K562 (cell line): ENCODE measurements around the gene ERAP2. TPM values are rescaled to one million over a fixed set of nuclear protein-coding genes. Genes with fewer than 3 reads are reported as not detected.
A peak's percentile ranks its signal among the peaks of the same experiment; 100 is the strongest.

Experiments
- BHLHE40 ChIP-seq: IDR thresholded peaks from 2 replicates; pipeline ENCODE4 v1.6.1; 2011; ENCODE audit warnings: low read length, improper control_type of control experiment
- CTCFL ChIP-seq: IDR thresholded peaks from 2 replicates; pipeline ENCODE4 v1.6.1; 2011; ENCODE audit warnings: borderline replicate concordance, low read depth, mild to moderate bottlenecking, moderate library complexity, low read length; ENCODE audit not compliant: insufficient read depth, poor library complexity, severe bottlenecking
- HDAC2 ChIP-seq: fragments of 450-650 bp; IDR thresholded peaks from 2 replicates; pipeline ENCODE4 v1.6.1; 2016; ENCODE audit warnings: mild to moderate bottlenecking
- JUN ChIP-seq, 2 experiments: sonication (generic) in 1 of 2; formaldehyde crosslinking in 1 of 2; IDR thresholded peaks; 2 replicates each; pipeline versions ENCODE4 v1.6.1 to v1.8.0; 2012 to 2022; ENCODE audit warnings: borderline replicate concordance in 2 of 2, mild to moderate bottlenecking in 2 of 2, improper control_type of control experiment in 1 of 2, low read depth in 1 of 2, low read length in 1 of 2, missing genetic modification reagents in 1 of 2
- MGA ChIP-seq: fragments of 450-650 bp; IDR thresholded peaks from 2 replicates; pipeline ENCODE4 v1.6.1; 2016; ENCODE audit warnings: mild to moderate bottlenecking, moderate library complexity
- NR2C2 ChIP-seq, 2 experiments: fragments of 200-800 bp in 1 of 2; sonication (Bioruptor generic) in 1 of 2; sonication (generic) in 1 of 2; formaldehyde crosslinking in 1 of 2; IDR thresholded peaks; 2 replicates each; pipeline versions ENCODE4 v1.6.1 to v1.8.0; 2016 to 2022; ENCODE audit warnings: mild to moderate bottlenecking in 1 of 2, missing compliant biosample characterization in 1 of 2, missing genetic modification characterization in 1 of 2, missing genetic modification reagents in 1 of 2
- POLR2H ChIP-seq: IDR thresholded peaks from 2 replicates; pipeline ENCODE4 v1.6.1; 2016; ENCODE audit warnings: missing genetic modification characterization, low read depth, mild to moderate bottlenecking, control low read depth, missing compliant biosample characterization, moderate library complexity
- SMAD3 ChIP-seq: fragments of 450-650 bp; formaldehyde crosslinking; conservative IDR thresholded peaks from 2 replicates; pipeline ENCODE4 v1.4.0; 2020; ENCODE audit warnings: mild to moderate bottlenecking
- ZNF79 ChIP-seq: fragments of 250-450 bp; sonication (Bioruptor Pico); IDR thresholded peaks from 2 replicates; pipeline ENCODE4 v1.4.0; 2020; ENCODE audit warnings: low read depth, mild to moderate bottlenecking, moderate library complexity
- polyA plus RNA-seq, 8 experiments: library from polyadenylated mRNA; depleted of rRNA in 4 of 8; stranded (reverse) in 5 of 8; unstranded in 3 of 8; fragments of >200 nt; fragmentation: Nextera tagmentation in 2 of 8; fragmentation: Illumina TruSeq in 1 of 8; extraction: Ambion mirVana in 2 of 8; extraction: Trizol in 1 of 8; gene quantifications; 2 replicates each; pipeline versions ENCODE4 v1.2.1 to v1.2.3, GENCODE V29; 2011 to 2014; ENCODE audit warnings: inconsistent platforms in 1 of 8, missing spikeins in 1 of 8
- total RNA-seq, 7 experiments: library from RNA; depleted of rRNA in 6 of 7; stranded (reverse); fragments of >200 nt in 6 of 7; fragmentation: Illumina TruSeq in 2 of 7; extraction: Trizol in 2 of 7; gene quantifications; 2 replicates each; pipeline versions ENCODE4 v1.2.1 to v1.2.3, GENCODE V29; 2011 to 2021; ENCODE audit warnings: low replicate concordance in 1 of 7
- TF ChIP-seq, protein P1 (sequence below): conservative IDR thresholded peaks from 2 replicates; pipeline ENCODE4 v1.6.1; 2011; ENCODE audit warnings: low read depth, mild to moderate bottlenecking, low read length; ENCODE audit not compliant: control insufficient read depth

ERAP2 gene
- total and polyA plus RNA-seq, 9 of the 15 experiments (the other 6 are each of a cell fraction or from before 2014, with no cell fraction given): 0.93 to 4.0 (median 2.1) TPM

DNA sequence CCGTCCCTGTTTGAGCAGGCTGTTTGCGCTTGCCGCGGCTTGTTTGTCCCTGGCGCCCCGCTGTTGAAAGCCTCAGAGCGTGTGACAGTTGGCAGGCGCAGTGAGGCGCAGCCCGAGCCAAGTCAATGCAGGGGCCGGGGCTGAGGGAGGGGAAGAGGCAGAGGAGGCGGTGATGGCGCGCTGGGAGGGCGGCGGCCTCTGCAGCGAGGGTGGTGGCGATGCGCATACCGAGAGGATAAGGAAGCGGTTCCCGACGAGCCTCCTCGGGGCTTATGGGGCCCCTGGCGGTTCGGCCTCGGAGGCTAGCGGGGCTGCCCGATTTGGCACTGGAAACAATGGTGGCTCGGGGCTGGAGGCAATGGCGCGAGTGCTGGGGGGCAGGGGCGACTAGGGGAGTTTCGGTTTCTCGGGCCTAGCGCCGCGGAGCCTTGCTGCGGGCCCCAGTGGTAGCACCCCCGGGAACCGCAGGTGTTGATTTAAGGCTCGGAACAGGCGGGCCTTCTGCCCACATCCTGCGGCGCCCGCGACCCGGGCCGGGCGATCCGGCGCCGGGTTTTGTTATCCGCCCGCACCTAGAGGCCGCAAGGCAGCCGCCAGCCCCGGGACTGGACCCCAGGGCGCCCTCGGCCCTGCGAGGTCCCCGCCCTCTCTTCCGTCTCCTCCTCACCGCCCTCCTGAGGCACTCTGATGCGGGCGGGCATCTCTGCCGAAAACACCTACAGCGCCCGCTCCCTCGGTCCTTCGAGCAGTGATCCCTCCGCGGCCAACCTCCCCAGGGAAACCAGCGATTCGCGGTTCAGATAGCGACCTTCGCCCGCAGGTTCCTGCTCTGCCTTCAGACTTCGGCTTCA lies 58.6 kb downstream of the ERAP2 start (continued):
- 0 out of 2 replicates have a peak, but pooled peaks have one; percentile 52 for TF ChIP-seq JUN (IDR thresholded peaks at IDR 0.05; ENCODE audit: borderline replicate concordance, low read depth, low read length)
- TF ChIP-seq JUN (CRISPR knock-in tag; IDR thresholded peaks at IDR 0.05; ENCODE audit: borderline replicate concordance): no peak
- no peak for TF ChIP-seq BHLHE40
- no peak for TF ChIP-seq ZNF79 (CRISPR knock-in tag)
- TF ChIP-seq HDAC2: peak; percentile 46; the same call in 1 of the 2 replicates
- TF ChIP-seq POLR2H (tag): peak; percentile 69
- peak; percentile 54 for TF ChIP-seq CTCFL
- TF ChIP-seq, protein P1, sequence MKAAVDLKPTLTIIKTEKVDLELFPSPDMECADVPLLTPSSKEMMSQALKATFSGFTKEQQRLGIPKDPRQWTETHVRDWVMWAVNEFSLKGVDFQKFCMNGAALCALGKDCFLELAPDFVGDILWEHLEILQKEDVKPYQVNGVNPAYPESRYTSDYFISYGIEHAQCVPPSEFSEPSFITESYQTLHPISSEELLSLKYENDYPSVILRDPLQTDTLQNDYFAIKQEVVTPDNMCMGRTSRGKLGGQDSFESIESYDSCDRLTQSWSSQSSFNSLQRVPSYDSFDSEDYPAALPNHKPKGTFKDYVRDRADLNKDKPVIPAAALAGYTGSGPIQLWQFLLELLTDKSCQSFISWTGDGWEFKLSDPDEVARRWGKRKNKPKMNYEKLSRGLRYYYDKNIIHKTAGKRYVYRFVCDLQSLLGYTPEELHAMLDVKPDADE: peak; percentile 85
- TF ChIP-seq SMAD3: no peak
- no peak for TF ChIP-seq NR2C2 (CRISPR knock-in tag; IDR thresholded peaks at IDR 0.05)
- peak; percentile 61 for TF ChIP-seq NR2C2 (tag; IDR thresholded peaks at IDR 0.05)
- TF ChIP-seq MGA: peak; percentile 76
